ENCODE measurements around the gene JMJD6. TPM values are rescaled to one million over a fixed set of nuclear protein-coding genes. Genes with fewer than 3 reads are reported as not detected.
"Not testable (repeated sequence)": the region's sequence is repeated elsewhere in the genome, so short reads cannot be mapped to it uniquely, and the experiment has no call there.

Gene JMJD6
- total RNA-seq, 1 donor from 2014 or later: 25.8 TPM

- H3K27me3 ChIP-seq (ENCODE audit: control insufficient read depth, insufficient read depth, low read length): no peaks in the 10 kb centered on the region
- peaks cover 1% of the 10 kb centered on the region for H3K36me3 ChIP-seq (ENCODE audit: control insufficient read depth, insufficient read depth, low read length)
- no peak for TF ChIP-seq CTCF (IDR thresholded peaks at IDR 0.05; ENCODE audit: insufficient read depth, low read length, poor library complexity, severe bottlenecking)
- peak overlapping the region; percentile 96 for H3K4me3 ChIP-seq (ENCODE audit: low read depth, low read length)
- no peak for DNase-seq (ENCODE audit: low read depth)
Observed at GRCh38 chr17:76727745-76728456, 1.5 kb upstream of the JMJD6 start.

- peaks cover 1% of the 10 kb centered on the region for H3K36me3 ChIP-seq (ENCODE audit: control insufficient read depth, insufficient read depth, low read length)
- no peak for DNase-seq (ENCODE audit: low read depth)
- TF ChIP-seq CTCF (IDR thresholded peaks at IDR 0.05; ENCODE audit: insufficient read depth, low read length, poor library complexity, severe bottlenecking): peak; percentile 81
- H3K27me3 ChIP-seq (ENCODE audit: control insufficient read depth, insufficient read depth, low read length): no peaks in the 10 kb centered on the region
- peak within 1 kb of the TSS; percentile 96 for H3K4me3 ChIP-seq (ENCODE audit: low read depth, low read length)
Observed at GRCh38 chr17:76726776-76727718, 641 bp upstream of the JMJD6 start, which contains the start of gene METTL23. TSS of gene METTL23 (plus strand) at chr17:76726839. CDS start at chr17:76729711, 2,872 bp downstream.

- peak overlapping the region; percentile 96 for H3K4me3 ChIP-seq (ENCODE audit: low read depth, low read length)
- H3K27me3 ChIP-seq (ENCODE audit: control insufficient read depth, insufficient read depth, low read length): no peaks in the 10 kb centered on the region
- H3K36me3 ChIP-seq (ENCODE audit: control insufficient read depth, insufficient read depth, low read length): peaks cover 1% of the 10 kb centered on the region
- DNase-seq (ENCODE audit: low read depth): no peak
- TF ChIP-seq CTCF (IDR thresholded peaks at IDR 0.05; ENCODE audit: insufficient read depth, low read length, poor library complexity, severe bottlenecking): no peak
Observed at GRCh38 chr17:76725580-76726230, 701 bp downstream of the JMJD6 start.

- peaks cover 1% of the 10 kb centered on the region for H3K36me3 ChIP-seq (ENCODE audit: control insufficient read depth, insufficient read depth, low read length)
- DNase-seq (ENCODE audit: low read depth): no peak
- no peak for TF ChIP-seq CTCF (IDR thresholded peaks at IDR 0.05; ENCODE audit: insufficient read depth, low read length, poor library complexity, severe bottlenecking)
- H3K4me3 ChIP-seq (ENCODE audit: low read depth, low read length): no peak overlapping the region
- H3K27me3 ChIP-seq (ENCODE audit: control insufficient read depth, insufficient read depth, low read length): no peaks in the 10 kb centered on the region
Observed at GRCh38 chr17:76723812-76724211, 2.6 kb downstream of the JMJD6 start.

- H3K27me3 ChIP-seq (ENCODE audit: control insufficient read depth, insufficient read depth, low read length); H3K4me3 ChIP-seq (ENCODE audit: low read depth, low read length); H3K36me3 ChIP-seq (ENCODE audit: control insufficient read depth, insufficient read depth, low read length); DNase-seq (ENCODE audit: low read depth): not testable (repeated sequence)
Observed at GRCh38 chr17:76722977-76723376, 3.4 kb downstream of the JMJD6 start.

GRCh38 chr17:76722279-76722678, 4.1 kb downstream of the JMJD6 start:
- no peak for TF ChIP-seq CTCF (IDR thresholded peaks at IDR 0.05; ENCODE audit: insufficient read depth, low read length, poor library complexity, severe bottlenecking)
- DNase-seq (ENCODE audit: low read depth): no peak
- H3K36me3 ChIP-seq (ENCODE audit: control insufficient read depth, insufficient read depth, low read length): peaks cover 2% of the 10 kb centered on the region
- no peaks in the 10 kb centered on the region for H3K27me3 ChIP-seq (ENCODE audit: control insufficient read depth, insufficient read depth, low read length)
- no peak overlapping the region for H3K4me3 ChIP-seq (ENCODE audit: low read depth, low read length)
